ENCODE results near the gene KRTAP19-5.

Gene KRTAP19-5

DNA sequence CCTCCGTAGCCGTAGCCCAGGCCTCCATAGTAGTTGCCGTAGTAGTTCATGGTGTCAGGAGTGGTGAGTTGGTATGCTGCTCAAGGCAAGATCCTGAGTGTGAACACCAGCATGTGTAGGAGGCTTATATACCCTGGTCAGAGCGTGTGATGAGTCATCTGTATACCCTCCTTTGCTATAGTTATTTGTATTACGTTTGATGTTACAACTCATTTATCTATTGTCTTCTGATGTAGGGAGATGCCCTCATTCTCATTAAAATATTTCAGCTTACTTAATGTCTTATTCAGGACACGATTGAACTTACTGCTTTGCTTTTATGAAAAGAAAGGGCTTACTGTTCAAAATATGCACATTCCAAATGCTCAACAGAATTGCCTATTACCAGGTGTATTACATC, at the start of gene KRTAP19-5:
Gene KRTAP19-5, minus strand, starts transcription at position 101 of the 400 bp plus-strand sequence. Its CDS starts 51 bp downstream, at position 50.
- no peak for DNase-seq

DNA sequence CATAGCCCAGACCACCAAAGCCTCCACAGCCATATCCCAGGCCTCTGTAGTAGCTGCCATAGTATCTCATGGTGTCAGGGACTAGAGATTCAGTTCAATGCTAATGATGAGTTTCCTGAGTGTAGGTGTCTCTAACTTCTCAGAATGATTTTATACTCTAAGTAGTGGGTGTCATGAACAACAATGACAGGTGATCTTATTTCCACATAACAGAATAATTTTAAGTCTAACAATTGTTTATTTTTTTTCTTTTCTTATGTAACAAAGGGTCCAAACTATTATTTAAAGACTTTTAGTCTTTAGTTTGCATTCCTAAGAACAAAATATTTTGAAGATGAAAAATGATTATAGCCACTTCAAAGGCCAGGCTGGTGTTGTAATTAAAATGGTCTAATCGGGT, 39.8 kb upstream of the KRTAP19-5 start, which contains the start of gene KRTAP19-6:
Gene KRTAP19-6, minus strand, starts transcription at position 101 of the 400 bp plus-strand sequence. Its CDS starts 31 bp downstream, at position 70.
- DNase-seq, result no peak

DNA sequence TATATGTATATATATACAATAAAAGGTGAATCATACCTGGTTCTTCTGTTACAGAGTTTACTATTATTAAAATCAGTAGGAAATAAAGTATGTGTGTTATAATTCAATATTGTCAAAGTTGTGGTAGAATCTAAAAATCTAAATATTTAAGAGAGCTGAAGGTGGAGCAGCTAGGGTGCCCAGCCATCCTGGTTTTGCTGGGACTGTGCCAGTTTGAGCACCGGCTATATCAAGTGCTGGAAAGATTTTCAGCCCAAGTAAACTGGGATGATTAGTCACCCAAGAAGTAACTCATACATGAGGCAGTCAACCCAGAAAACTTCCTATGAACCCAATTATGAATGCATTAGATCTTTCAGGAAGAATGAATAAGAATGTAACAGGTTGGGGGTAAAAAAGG, 16.9 kb upstream of the KRTAP19-5 start:
- no peak for DNase-seq

DNA sequence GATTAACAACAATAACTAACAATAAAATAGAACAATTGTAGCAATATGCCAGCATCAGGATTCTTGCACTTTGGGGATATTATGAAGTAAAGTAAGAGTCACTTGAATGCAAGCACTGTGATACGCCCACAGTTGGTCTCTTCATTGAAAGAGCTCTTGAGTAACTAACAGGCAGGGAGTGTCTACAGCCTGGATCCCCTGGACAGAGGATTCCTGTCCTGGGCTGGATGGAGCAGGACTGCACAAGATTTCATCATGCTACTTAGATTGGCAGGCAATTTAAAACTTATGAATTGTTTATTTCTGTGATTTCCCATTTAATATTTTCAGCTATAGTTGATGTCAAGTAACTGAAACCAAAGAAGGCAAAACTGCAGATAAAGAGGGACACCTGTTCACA, 13.7 kb upstream of the KRTAP19-5 start:
- no peak for DNase-seq

DNA sequence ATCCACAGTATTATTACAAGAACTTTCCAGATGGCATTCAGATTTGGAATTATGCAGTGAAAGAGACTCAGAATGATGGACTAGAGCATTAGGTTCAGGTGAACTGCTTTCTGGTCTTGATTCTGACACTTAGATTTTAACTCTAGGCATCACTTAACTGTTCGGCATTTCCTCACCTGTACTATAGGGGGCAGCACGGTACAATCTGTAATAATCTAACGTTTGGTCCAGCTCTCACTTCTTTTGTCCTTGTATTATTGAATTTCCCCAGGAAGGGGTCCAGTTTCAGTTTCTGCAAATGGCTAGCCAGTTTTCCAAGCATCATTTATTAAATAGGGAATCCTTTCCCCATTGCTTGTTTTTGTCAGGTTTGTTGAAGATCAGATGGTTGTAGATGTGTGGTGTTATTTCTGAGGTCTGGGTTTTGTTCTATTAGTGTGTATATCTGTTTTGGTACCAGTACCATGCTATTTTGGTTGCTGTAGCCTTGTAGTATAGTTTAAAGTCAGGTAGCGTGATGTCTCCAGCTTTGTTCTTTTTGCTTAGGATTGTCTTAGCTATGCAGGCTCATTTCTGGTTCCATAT, 3.8 kb upstream of the KRTAP19-5 start:
- peak in 1 of 2 experiments; percentile 4 for DNase-seq

DNA sequence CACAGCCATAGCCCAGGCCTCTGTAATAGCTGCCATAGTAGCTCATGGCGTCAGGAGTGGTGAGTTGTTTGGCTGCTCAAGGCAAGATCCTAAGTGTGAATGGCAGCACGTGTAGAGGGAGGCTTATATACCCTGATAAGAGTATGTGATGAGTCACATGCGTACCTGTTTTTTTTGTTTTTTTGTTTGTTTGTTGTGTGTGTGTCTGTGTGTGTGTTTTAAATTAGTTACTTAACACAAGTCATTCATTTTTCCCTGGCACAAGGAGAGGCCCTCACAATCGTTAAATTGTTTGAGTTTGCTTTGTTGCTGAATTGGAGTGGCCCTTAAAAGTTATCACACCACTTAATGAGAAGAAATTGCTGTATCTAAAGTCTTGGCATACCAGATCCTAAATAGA, 4.9 kb downstream of the KRTAP19-5 start, which contains the start of gene KRTAP19-4:
Gene KRTAP19-4, minus strand, starts transcription at position 101 of the 400 bp plus-strand sequence. Its CDS starts 55 bp downstream, at position 46.
- no peak for DNase-seq

DNA sequence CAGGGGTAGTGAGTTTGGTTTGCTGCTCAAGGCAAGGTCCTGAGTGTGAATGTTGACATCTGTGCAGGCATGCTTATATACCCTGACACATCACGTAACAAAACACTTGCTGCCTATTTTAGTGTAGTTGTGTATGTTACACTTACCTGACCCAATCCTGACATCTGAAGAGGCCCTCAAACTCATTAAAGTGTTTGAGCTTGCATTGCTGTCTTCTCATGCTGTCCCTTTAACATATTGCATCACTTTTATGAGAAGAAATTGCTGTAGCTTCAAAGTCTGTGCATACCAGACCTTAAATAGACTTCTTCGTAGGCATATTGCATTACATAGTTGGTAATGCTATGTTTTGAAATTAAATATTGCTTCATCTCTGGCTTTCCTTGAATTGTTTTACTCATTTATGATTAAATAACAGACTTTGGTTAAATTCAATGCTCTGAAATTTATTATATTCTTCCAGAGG, 9.9 kb downstream of the KRTAP19-5 start, which contains the start of gene KRTAP19-3:
Gene KRTAP19-3, minus strand, starts transcription at position 51 of the 466 bp plus-strand sequence. CDS start 56 bp downstream, outside the sequence.
- DNase-seq, result no peak

DNA sequence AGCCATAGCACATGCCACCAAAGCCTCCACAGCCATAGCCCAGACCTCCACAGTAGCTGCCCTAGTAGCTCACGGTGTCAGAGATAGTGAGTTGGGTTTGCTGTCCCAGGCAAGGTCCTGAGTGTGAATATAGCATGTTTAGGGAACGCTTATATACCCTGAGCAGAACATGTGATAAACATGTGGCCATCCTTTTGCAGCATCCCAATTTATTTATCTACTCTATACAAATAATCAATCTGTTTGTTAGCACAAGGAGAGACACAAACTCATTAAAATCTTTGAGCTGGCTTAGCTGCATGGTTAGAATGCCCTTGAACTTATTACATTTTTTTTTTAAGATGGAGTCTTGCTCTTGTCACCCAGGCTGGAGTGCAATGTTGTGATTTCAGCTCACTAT, 14.6 kb downstream of the KRTAP19-5 start, which contains the start of gene KRTAP19-2:
Gene KRTAP19-2, minus strand, starts transcription at position 101 of the 400 bp plus-strand sequence. Its CDS starts 88 bp downstream, at position 13.
- no peak for DNase-seq

DNA sequence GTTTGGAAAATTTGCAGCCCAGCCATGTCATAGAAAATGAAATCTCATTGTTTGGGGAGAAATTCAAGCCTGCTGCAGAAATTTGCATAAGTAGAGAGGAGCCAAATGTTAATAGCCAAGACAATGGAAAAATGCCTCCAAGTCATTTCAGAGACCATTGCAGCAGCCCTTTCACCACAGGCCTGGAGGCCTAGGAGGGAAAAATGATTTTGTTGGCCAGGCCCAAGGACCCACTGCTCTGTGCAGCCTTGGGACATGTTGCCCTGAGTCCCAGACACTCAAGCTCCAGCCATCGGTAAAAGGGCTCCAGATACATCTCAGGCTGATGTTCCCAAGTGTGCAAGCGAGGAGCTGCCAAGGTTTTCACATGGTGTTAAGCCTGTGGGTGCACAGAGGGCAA, 15.8 kb downstream of the KRTAP19-5 start:
- no peak for DNase-seq

DNA sequence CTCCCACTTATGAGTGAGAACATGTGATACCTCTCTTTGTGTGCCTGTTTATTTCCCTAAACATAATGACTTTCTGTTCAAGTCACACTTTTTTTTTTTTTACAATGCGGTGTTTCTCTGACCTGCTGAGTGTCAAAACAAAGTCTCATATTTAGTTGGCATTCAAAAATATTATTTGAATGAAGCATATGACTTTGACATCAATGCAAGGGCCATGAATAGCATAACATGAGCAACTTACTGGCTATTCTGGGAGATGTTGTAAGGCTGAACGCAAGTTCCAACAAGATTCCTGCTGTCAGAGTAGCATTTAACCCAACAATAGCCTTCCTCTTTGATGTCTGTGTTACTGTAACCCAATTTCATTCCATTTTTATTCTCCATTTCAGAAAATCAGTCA, 19.8 kb downstream of the KRTAP19-5 start:
- DNase-seq, result no peak

DNA sequence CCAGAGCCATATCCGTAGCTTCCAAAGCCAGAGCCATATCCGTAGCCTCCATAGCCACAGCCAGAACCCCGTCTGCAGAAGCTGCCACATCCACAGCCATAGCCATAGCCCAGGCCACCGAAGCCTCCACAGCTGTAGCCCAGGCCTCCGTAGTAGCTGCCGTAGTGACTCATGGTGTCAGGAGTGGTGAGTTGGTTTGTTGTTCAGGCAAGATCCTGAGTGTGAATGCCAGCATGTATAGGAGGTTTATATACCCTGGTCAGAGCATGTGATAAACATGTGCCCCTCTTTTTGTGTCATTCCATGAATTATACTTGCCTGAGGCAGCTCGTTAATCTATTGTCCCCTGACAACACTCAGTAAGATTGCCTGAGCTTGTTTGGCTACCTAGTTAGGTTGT, 21.8 kb downstream of the KRTAP19-5 start, which contains the start of gene KRTAP19-1:
Gene KRTAP19-1, minus strand, starts transcription at position 223 of the 400 bp plus-strand sequence. Its CDS starts 50 bp downstream, at position 173.
- DNase-seq, result no peak

DNA sequence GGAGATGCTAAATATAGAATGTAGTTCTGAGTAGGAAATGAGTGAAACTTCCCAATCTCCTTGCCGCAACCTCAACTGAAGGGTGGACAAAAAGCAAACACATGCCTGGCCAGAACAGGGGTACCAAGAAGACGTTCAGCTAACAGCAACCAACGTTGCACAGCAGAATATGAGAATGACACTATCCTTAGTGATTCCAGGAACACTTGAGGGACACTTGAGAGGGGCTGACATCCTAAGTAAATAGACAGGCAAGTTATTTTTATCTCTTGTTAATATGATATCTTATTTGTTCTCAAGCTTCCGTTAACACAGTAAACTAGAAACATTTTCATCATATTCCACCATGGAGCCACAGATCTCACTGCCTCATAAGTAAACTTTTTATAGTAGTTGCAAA, 22.7 kb downstream of the KRTAP19-5 start:
- peak in 1 of 2 experiments; percentile 9 for DNase-seq

DNA sequence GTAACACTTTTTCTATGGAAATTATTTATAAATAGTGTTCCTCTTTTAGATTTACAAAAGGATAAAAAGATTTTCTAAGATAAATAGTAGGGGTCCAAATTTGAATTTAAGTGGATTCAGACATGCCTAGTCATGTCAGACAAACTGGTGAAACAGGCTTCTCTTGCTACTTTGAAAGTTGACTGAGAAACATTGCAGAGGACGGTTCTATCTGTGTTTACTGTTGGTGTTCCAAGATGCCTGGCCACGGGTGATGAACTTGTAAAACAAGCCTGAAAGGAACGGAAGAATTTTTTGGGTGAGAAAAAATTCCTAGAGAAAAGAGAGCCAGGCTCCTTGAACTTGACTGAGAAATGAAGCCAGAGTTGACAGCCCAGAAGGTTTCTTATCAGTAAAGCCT, 23.9 kb downstream of the KRTAP19-5 start:
- no peak for DNase-seq

DNA sequence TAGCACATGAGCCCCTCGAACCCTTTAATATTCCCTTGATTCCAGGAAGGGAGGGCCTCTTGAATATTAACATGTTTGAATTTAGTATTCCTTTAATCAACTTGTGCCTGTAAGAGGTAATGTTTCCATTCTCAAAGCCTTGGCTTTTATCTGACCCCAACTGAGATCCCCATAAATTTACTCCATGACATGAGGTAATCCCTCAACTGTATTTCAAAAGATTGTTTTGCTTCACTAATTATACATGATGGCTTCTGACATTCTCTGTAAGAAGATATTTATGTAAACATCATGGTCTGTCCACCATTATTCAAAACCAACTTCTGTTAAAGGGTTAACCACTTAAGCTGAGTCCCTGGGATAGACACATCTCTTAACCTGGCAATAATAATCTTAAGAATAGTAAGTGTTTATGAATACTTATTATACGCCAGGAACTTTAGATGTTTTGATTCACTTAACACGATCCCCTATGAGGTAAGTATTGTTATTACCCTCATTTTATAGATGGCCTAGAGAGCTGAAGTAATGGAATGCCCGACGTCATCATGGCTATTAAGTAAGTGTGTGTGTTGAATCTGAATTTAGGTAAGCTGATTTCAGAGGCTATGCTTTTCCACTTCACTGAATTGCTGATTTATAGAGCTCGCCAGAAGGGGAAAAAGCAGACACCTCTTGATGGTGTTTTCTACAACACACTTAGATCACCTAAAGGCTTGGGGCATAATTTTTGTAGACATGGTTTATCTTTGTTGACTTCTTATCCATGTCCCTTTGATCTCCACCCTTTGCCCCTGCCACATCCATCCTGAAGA, 32.8 kb downstream of the KRTAP19-5 start:
- DNase-seq, result no peak

DNA sequence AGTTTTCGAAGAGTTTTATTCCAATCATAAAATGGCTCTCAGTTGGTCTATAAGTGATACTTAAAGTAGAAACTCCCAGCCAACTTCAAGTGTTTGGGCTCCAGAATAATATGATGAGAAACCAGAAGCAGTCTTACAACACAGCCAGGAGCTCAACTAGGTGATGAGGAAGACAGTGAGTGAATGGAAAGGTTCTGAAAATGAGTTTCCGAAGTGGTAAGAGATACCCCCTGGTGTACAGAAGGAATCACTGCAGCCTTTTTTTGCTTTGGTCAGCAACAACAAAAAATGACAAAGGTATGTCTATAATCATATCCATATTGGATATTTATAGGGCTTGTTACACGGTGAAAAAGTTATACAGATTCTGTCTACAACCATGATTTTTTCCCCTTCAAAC, 38.2 kb downstream of the KRTAP19-5 start:
- peak in 1 of 2 experiments; percentile 7 for DNase-seq

Measured in SHP77 (cell line).